A549 (cell line): ENCODE results near the gene HIKESHI.

Experiments
- CBX2 ChIP-seq: fragments of 200-600 bp; sonication (generic); IDR thresholded peaks from 2 replicates; pipeline ENCODE4 v1.6.1; 2016; ENCODE audit warnings: low read depth, mild to moderate bottlenecking, borderline replicate concordance
- HDAC2 ChIP-seq: fragments of 200-600 bp; sonication (generic); IDR thresholded peaks from 2 replicates; pipeline ENCODE4 v1.6.1; 2016
- POLR2A ChIP-seq: IDR thresholded peaks from 2 replicates; pipeline ENCODE4 v1.6.1; 2012; ENCODE audit warnings: mild to moderate bottlenecking, low read length
- RFX5 ChIP-seq: fragments of 450-650 bp; IDR thresholded peaks from 2 replicates; pipeline ENCODE4 v1.7.1; 2014; ENCODE audit warnings: antibody characterized with exemption, mild to moderate bottlenecking, moderate library complexity
- TF ChIP-seq, protein P1 (sequence below): fragments of >200 bp; sonication (Bioruptor Twin); formaldehyde crosslinking; IDR thresholded peaks from 3 replicates; pipeline ENCODE4 v1.5.1; 2016
- TF ChIP-seq, protein P2 (sequence below): fragments of >200 bp; sonication (Bioruptor Twin); formaldehyde crosslinking; IDR thresholded peaks from 3 replicates; pipeline ENCODE4 v1.6.1; 2016
- TF ChIP-seq, protein P3 (sequence below): IDR thresholded peaks from 2 replicates; pipeline ENCODE4 v1.6.1; 2012
- TF ChIP-seq, protein P4 (sequence below): fragments of 450-650 bp; IDR thresholded peaks from 2 replicates; pipeline ENCODE4 v1.6.1; 2014; ENCODE audit warnings: antibody characterized with exemption

DNA sequence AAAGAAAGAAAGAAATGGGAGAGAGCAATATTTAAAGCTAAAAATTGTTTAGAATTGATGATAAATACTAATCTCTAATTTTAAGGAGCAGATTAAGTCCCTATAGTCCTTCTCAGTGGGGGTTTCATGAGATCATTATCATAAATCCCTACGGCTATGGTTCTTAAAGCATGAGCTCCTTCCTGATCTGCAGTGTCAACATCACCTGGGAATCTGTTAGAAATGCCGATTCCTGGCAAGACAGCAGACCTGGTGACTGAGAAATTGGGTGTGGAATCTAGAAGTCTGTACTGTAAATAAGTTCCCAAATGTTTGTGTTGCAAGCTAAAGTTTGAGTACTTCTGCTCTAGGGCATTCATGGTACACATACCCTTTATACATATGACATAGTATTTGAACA lies 12.6 kb downstream of the HIKESHI start:
- TF ChIP-seq CBX2 (no peak), HDAC2 (no peak), RFX5 (no peak), POLR2A (no peak)
- TF ChIP-seq, protein P1, sequence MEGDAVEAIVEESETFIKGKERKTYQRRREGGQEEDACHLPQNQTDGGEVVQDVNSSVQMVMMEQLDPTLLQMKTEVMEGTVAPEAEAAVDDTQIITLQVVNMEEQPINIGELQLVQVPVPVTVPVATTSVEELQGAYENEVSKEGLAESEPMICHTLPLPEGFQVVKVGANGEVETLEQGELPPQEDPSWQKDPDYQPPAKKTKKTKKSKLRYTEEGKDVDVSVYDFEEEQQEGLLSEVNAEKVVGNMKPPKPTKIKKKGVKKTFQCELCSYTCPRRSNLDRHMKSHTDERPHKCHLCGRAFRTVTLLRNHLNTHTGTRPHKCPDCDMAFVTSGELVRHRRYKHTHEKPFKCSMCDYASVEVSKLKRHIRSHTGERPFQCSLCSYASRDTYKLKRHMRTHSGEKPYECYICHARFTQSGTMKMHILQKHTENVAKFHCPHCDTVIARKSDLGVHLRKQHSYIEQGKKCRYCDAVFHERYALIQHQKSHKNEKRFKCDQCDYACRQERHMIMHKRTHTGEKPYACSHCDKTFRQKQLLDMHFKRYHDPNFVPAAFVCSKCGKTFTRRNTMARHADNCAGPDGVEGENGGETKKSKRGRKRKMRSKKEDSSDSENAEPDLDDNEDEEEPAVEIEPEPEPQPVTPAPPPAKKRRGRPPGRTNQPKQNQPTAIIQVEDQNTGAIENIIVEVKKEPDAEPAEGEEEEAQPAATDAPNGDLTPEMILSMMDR: no peak
- TF ChIP-seq, protein P2, sequence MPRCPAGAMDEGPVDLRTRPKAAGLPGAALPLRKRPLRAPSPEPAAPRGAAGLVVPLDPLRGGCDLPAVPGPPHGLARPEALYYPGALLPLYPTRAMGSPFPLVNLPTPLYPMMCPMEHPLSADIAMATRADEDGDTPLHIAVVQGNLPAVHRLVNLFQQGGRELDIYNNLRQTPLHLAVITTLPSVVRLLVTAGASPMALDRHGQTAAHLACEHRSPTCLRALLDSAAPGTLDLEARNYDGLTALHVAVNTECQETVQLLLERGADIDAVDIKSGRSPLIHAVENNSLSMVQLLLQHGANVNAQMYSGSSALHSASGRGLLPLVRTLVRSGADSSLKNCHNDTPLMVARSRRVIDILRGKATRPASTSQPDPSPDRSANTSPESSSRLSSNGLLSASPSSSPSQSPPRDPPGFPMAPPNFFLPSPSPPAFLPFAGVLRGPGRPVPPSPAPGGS: no peak
- TF ChIP-seq, protein P3, sequence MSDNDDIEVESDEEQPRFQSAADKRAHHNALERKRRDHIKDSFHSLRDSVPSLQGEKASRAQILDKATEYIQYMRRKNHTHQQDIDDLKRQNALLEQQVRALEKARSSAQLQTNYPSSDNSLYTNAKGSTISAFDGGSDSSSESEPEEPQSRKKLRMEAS: no peak
- TF ChIP-seq, protein P4, sequence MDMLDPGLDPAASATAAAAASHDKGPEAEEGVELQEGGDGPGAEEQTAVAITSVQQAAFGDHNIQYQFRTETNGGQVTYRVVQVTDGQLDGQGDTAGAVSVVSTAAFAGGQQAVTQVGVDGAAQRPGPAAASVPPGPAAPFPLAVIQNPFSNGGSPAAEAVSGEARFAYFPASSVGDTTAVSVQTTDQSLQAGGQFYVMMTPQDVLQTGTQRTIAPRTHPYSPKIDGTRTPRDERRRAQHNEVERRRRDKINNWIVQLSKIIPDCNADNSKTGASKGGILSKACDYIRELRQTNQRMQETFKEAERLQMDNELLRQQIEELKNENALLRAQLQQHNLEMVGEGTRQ: no peak
